MCF 10A (cell line): ENCODE results near the gene LMO7. TPM values are rescaled to one million over a fixed set of nuclear protein-coding genes. Genes with fewer than 3 reads are reported as not detected.
"Not testable (repeated sequence)": the region's sequence is repeated elsewhere in the genome, so short reads cannot be mapped to it uniquely, and the experiment has no call there.

Source experiments
- BruUV-seq: library from RNA; stranded (reverse); fragments of 400-500 nt; replicated peaks from 2 replicates; lab custom pipeline; 2021; lab: Mats Ljungman, UMichigan
- CTCF ChIA-PET: fragments of 300-600 bp; sonication (Branson Sonifier 250); formaldehyde crosslinking; extraction: SDS; loops from one replicate; lab custom pipeline; 2021; ENCODE audit warnings: antibody characterized with exemption, inconsistent platforms; lab: Yijun Ruan, JAX
- POLR2A ChIA-PET: fragments of 300-600, 350-650 bp; sonication (Branson Sonifier 250); formaldehyde crosslinking; extraction: SDS; loops from one replicate; lab custom pipeline; 2020; ENCODE audit warnings: antibody characterized with exemption, inconsistent platforms; lab: Yijun Ruan, JAX
- DNase-seq: peaks from one replicate; pipeline ENCODE4 v3.0.0-alpha.2; 2018; ENCODE audit not compliant: unreplicated experiment
- H3K27ac Mint-ChIP-seq: one replicate; pipeline ENCODE4 v1.8.0; 2022; ENCODE audit warnings: mild to moderate bottlenecking, low read depth, mixed read lengths; ENCODE audit not compliant: unreplicated experiment
- H3K27me3 Mint-ChIP-seq: one replicate; pipeline ENCODE4 v1.8.0; 2022; ENCODE audit warnings: mixed read lengths; ENCODE audit not compliant: insufficient read depth, unreplicated experiment
- H3K36me3 Mint-ChIP-seq: one replicate; pipeline ENCODE4 v1.8.0; 2022; ENCODE audit warnings: mild to moderate bottlenecking, moderate library complexity, mixed read lengths; ENCODE audit not compliant: insufficient read depth, unreplicated experiment
- H3K4me1 Mint-ChIP-seq: one replicate; pipeline ENCODE4 v1.8.0; 2022; ENCODE audit warnings: mixed read lengths; ENCODE audit not compliant: insufficient read depth, unreplicated experiment
- H3K4me3 Mint-ChIP-seq: one replicate; pipeline ENCODE4 v1.8.0; 2022; ENCODE audit warnings: mild to moderate bottlenecking, moderate library complexity, mixed read lengths; ENCODE audit not compliant: unreplicated experiment
- H3K9me3 Mint-ChIP-seq: one replicate; pipeline ENCODE4 v1.8.0; 2022; ENCODE audit warnings: mixed read lengths; ENCODE audit not compliant: unreplicated experiment
- intact Hi-C: fragments of 100-400 bp; cut with micrococcal nuclease; formaldehyde crosslinking; loops from 2 replicates; pipeline ENCODE4 v1.14.1; 2022
- total RNA-seq: library from RNA; stranded (reverse); gene quantifications from 2 replicates; pipeline ENCODE4 v1.2.3, GENCODE V29; 2022
- TF ChIP-seq, protein P1 (sequence below): fragments of 200-600 bp; IDR thresholded peaks from one replicate; pipeline ENCODE4 v1.8.0; 2022; ENCODE audit warnings: antibody characterized with exemption, mild to moderate bottlenecking; ENCODE audit not compliant: unreplicated experiment

LMO7 gene
- total RNA-seq, 1 experiment from 2014 or later = 30.8 TPM

DNA sequence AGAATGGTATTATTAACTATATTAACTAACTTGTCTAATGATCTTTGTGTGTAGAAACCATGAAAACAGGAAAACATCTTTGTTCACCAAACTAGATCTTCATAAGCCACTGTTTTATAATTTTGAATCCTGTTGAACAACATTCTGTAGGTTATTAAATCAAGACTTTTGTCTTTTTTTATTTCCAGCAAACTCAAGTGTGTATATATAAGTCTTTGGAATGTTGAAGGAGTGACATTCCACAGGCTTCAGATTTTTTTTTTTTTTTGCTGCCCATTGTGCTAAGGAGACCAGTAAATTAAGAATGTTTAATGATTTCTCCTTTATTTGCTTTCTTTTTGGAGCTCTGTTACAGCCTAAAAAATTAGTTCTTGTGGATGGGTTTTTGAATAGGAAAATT lies 89.6 kb downstream of the LMO7 start:
- CTCF ChIA-PET = interaction anchor here (0.6 to 2.7 kb wide), 3 partner anchors 29 to 1164 kb away, joined by 3 to 19 read pairs (median 3); no protein-coding TSS in a partner anchor
- no peak for DNase-seq
- intact Hi-C loops = no loop called here

DNA sequence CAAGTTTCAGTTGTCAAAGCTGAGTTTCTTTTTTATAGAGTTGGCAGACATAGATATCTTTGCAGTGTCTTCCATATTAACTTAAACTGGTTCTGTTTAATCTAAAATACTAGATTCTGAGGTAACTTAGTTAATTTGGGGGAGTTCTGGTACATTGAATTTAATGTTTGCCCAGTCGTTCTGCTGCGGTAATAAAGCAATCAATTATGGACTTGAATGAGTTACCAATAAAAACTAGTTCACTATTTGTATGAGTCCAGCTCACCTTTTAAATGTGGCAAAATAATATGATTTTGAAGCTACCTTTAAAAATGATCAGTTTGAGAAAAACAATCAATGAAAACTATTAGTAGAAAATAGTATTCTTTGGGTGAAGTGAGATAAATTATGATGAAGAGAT lies 90.2 kb downstream of the LMO7 start:
- POLR2A ChIA-PET = interaction anchor here (0.7 to 3.7 kb wide), 2 partner anchors 36 to 90 kb away, joined by 3 to 48 read pairs; no protein-coding TSS in a partner anchor
- TF ChIP-seq, protein P1, sequence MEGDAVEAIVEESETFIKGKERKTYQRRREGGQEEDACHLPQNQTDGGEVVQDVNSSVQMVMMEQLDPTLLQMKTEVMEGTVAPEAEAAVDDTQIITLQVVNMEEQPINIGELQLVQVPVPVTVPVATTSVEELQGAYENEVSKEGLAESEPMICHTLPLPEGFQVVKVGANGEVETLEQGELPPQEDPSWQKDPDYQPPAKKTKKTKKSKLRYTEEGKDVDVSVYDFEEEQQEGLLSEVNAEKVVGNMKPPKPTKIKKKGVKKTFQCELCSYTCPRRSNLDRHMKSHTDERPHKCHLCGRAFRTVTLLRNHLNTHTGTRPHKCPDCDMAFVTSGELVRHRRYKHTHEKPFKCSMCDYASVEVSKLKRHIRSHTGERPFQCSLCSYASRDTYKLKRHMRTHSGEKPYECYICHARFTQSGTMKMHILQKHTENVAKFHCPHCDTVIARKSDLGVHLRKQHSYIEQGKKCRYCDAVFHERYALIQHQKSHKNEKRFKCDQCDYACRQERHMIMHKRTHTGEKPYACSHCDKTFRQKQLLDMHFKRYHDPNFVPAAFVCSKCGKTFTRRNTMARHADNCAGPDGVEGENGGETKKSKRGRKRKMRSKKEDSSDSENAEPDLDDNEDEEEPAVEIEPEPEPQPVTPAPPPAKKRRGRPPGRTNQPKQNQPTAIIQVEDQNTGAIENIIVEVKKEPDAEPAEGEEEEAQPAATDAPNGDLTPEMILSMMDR = no peak
- CTCF ChIA-PET = interaction anchor here (0.5 to 2.7 kb wide), 4 partner anchors 30 to 1174 kb away, joined by 3 to 19 read pairs (median 3); no protein-coding TSS in a partner anchor
- Mint-ChIP-seq H3K9me3 (no peaks in the 10 kb centered on the region), H3K4me1 (peaks cover 29% of the 10 kb centered on the region), H3K36me3 (no peaks in the 10 kb centered on the region), H3K27ac (no peak overlapping the region), H3K4me3 (no peak overlapping the region), H3K27me3 (no peaks in the 10 kb centered on the region)
- no peak for DNase-seq
- intact Hi-C loops = no loop called here
- no TSS peak for BruUV-seq

More for the DNA sequence above, 89.6 kb downstream of the LMO7 start:
- H3K27ac Mint-ChIP-seq = peak overlapping the region; percentile 75
- no peaks in the 10 kb centered on the region for H3K9me3 Mint-ChIP-seq
- POLR2A ChIA-PET = interaction anchor here (0.7 to 3.7 kb wide), 5 partner anchors 36 to 741 kb away, joined by 3 to 48 read pairs (median 3); no protein-coding TSS in a partner anchor
- H3K36me3 Mint-ChIP-seq = no peaks in the 10 kb centered on the region
- H3K4me1 Mint-ChIP-seq = peaks cover 29% of the 10 kb centered on the region
- no TSS peak for BruUV-seq
- TF ChIP-seq, protein P1 = no peak
- no peaks in the 10 kb centered on the region for H3K27me3 Mint-ChIP-seq
- no peak overlapping the region for H3K4me3 Mint-ChIP-seq

DNA sequence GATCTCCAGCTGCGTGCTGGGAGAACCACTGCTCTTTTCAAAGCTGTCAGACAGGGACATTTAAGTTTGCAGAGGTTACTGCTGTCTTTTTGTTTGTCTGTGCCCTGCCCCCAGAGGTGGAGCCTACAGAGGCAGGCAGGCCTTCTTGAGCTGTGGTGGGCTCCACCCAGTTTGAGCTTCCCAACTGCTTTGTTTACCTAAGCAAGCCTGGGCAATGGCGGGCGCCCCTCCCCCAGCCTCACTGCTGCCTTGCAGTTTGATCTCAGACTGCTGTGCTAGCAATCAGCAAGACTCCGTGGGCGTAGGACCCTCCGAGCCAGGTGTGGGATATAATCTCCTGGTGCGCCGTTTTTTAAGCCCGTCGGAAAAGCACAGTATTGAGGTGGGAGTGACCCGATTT lies 97.0 kb downstream of the LMO7 start:
- H3K9me3 Mint-ChIP-seq = peaks cover 14% of the 10 kb centered on the region
- H3K36me3 Mint-ChIP-seq, DNase-seq, intact Hi-C loops, H3K27ac Mint-ChIP-seq, H3K27me3 Mint-ChIP-seq, POLR2A ChIA-PET, H3K4me3 Mint-ChIP-seq, H3K4me1 Mint-ChIP-seq, BruUV-seq: not testable (repeated sequence)
- CTCF ChIA-PET = interaction anchor here (1.0 kb wide), 1 partner anchor 25 kb away, joined by 3 read pairs; no protein-coding TSS in a partner anchor

DNA sequence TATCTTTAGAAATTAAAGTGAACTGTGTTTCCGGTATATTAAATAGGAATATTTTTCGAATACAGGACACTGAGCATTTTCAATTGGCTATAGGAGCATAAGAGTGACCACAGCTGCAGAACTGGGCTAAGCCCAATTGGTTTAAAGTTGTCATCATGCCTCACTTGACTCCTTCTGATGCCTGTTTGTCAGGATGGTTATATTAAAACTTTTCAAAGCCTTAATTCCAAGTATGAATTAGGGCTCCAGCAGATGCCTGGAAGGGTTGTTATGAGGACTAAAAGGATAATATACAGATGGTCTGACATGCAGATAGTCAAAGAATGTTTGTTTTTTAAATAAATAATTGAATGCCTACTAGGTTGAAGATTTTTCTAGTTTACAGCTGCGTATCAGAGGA lies 100.0 kb downstream of the LMO7 start:
- TF ChIP-seq, protein P1 = no peak
- Mint-ChIP-seq H3K27me3 (no peaks in the 10 kb centered on the region), H3K9me3 (peaks cover 14% of the 10 kb centered on the region), H3K4me3 (no peak overlapping the region), H3K4me1 (peaks cover 7% of the 10 kb centered on the region), H3K27ac (no peak overlapping the region), H3K36me3 (no peaks in the 10 kb centered on the region)
- intact Hi-C loops = no loop called here
- POLR2A ChIA-PET = interaction anchor here (1.8 kb wide), 1 partner anchor 22 kb away, joined by 5 read pairs; no protein-coding TSS in a partner anchor
- no peak for DNase-seq
- BruUV-seq = no TSS peak
- CTCF ChIA-PET = interaction anchor here (0.9 kb wide), 1 partner anchor 1169 kb away, joined by 3 read pairs; no protein-coding TSS in a partner anchor
